ENCODE measurements around the gene PLCG2.
"Not testable (repeated sequence)": the region's sequence is repeated elsewhere in the genome, so short reads cannot be mapped to it uniquely, and the experiment has no call there.

PLCG2 gene

DNA sequence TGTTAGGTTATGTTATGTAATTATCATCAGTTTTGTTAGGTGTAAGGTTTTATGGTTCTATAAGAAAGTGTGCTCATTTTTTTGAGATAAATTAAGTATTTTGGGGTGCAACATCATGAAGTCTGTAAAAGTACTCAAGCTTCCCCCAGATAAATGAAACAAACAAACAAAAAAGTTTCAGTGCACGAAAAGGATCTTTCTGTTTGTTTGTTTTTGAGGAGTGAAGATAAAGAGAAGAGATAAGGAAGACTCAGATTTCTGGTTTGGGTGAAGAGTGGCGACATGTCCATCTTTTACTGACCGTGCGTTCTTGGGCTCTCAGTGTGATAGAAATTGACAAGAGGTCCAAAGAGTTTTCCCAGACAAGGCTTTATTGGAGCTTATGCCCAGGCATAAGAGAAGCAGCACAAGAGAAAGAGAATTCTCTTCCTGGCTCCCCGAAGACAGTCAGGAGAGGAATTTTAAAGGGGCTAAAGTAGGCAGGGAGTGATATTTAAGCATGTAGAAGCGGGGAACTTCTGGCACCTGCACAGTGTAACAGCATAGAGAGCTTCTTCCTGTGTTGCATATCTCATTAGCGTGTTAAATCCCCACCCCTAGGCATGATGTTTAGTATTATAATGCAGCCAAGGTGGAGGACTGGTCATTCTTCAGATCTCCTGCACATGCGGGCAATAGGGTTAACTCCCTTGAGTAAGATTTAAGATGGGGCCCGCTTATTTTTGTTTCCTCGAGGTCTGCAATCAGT lies 71.3 kb downstream of the PLCG2 start:
- no peak for DNase-seq

GRCh38 chr16:81852347-81852746 lies 73.3 kb downstream of the PLCG2 start:
- no peak for DNase-seq

DNA sequence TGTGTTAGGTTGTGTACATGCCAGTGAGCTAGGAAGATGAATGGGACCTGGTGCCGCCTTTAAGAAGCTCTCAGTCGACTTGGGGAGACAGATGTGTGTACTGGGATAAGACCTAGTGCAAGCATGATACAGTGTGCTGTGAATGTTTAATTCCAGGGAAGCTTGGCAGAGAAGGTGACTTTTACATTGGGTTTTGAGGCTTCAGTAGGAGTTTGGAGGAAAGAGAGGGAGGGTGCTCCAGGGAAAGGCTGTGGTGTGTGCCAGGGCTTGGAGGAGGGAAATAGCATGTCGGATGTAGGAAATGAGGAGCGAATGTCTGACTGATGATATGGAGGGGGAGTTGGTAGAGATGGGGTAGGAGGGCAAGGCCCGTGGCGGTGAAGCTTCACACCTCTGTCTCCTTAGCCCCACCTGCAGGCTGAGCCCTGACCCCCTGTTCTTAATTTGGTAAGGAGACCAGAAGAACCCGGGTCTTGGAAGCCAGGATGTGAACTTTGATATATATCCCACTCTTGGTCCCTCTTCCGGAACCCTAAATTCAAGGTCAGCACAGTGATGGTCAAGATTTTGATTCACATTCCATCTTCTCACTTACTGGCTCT lies 76.6 kb downstream of the PLCG2 start:
- DNase-seq: no peak

GRCh38 chr16:81860287-81861266 lies 81.5 kb downstream of the PLCG2 start:
- no peak for DNase-seq

GRCh38 chr16:81861503-81861902 lies 82.4 kb downstream of the PLCG2 start:
- DNase-seq: no peak

DNA sequence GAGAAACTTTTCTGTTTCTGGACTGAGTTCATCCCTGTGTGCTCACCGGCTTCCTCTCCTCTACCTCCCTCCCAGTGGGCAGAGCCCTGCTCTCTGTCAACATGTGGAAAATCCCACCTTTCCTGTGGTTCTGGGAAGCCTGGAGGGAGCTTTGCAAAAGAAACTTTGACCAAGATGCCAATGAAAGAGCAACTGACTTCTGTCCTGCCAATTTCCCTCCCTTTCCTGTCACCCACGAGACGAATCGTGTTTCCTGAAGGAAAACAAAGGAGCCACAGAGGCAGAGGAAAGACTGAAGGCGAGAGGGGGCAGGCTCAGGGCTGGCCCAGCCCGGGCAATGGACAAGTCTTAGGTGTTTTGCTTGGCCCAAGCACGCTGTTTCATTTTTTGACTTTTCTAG lies 82.8 kb downstream of the PLCG2 start:
- no peak for DNase-seq

DNA sequence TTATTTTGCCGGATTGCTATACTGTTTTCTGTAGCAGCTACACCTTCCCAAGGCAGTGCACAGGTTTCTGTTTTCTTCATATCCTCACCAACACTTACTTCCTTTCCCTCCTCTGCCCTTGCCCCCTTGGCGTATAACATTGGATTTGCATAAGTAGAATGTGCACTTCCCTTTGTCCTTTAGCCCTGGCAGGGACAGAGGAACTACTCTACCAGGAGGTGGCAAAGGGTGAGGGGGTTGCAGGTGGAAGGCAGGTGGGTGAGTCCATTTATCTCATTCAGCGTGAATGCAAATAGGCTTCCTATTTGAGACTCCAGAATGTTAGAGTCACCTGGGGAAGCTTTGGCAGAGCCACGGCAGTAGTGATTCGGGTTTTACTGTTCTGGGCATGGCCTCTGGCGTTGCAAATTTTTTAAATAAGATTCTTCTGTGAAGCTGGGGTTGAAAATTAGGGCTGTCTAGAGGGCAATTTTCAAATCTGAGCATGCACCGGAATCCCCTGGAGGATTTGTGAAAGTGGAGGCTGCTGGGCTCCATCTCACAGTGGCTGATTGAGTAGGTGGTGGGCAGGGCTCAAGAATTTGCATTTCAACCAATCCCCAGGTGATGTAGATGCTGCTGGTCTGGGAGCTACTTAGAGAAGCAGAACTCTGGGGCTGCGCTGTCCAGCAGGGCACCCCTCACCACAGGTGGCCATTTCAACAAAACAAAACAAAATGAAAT lies 84.7 kb downstream of the PLCG2 start:
- no peak for DNase-seq

DNA sequence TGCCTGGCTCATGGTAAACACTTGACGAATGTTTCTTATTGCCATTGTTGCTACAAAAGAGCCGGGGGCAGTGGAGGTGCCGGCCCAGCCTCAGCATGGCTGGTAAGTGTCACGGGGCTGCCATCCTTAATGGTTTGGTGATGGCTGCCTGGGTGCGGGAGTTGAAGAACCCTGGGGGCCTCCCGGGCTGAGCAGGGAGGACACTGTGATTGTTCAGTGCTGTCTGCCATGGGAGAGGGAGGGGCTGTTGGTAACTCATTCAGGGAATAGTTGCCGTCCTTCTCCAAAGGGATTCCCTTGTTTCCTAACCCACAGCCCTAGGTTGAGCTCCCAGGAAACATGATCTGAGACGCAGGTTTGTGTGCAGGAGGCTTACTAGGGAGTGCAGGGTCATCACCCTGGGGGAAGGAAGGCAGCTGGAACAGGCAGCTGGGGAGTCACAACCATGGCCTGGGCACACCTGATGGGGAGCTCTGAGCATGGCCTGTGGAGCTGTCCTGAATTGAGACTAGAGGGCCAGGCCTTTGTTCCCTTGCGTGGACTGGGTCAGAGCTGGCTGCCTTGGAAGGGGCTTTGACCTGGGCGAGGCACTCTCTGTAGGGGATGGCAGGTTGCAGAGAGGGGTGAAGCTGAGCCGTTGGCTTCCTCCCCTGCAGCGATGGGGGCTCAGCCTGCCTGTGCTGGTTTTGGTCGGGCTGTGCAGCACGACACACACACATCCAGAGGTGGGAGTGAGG lies 85.7 kb downstream of the PLCG2 start:
- no peak for DNase-seq

- DNase-seq: no peak
Measured at GRCh38 chr16:81866820-81867440, 87.8 kb downstream of the PLCG2 start.

GRCh38 chr16:81868057-81868748 lies 89.1 kb downstream of the PLCG2 start:
- DNase-seq: no peak

DNA sequence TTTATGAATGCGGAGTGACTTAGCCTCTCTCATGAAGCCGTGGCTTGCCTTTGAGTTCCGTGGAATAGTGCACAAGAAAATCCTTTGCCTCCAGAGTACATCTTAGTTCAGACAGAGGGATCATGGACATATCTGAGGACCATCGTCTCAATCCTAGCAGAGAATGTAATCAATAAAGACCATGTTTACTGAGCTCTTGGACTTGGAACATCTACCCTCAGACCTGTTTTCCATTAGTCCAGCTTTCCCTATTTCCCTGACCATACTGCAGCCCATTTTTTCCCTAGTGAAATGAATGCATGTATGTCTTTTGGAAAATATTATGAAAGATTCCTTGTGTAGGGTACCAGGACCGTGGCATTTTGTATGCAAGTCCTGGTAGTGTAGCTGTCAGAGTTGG lies 90.2 kb downstream of the PLCG2 start:
- DNase-seq: no peak

GRCh38 chr16:81873206-81873605 lies 94.1 kb downstream of the PLCG2 start:
- no peak for DNase-seq

DNA sequence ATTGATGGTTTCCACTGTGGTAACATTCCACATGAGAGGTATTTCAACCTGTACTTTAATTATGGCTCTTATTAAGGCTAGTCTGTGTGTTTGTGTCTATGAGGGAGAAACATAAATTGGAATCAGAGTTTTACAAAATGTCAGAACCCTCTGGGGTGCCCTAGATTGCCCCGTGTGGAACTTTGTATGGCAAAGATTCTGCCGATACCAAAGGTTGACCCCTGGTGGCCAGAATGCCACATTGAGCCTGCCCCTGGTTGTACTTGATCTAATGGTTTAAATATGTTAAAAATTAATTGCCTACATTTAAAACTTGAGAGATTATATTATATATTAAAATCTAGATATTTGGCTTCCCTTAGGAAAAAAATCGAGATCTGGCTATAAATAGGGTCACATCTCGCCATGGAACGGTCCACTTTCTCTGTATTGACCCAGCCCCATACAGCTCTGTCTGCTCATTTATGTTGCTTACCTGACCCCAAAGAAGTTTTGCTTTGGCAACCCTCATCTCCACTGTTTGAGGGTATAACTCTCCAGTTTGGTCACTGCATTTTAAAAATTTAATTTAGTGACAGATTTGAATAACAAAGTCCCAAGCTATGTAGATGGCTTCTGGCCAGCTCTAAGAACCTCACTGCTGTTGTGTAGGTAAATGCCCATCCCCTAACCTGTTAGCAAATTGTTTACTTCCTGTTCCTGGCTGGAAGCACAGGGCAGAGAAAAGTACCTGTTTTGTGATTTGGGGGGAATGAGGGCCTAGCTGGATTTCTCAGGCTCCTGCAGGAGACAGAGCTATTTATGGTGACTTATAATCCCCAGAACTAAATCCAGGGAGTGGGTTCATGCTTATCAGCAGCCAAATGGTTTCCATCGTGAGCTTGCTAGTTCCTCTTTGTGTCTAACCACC lies 95.0 kb downstream of the PLCG2 start:
- DNase-seq: no peak

GRCh38 chr16:81875461-81875860 lies 96.4 kb downstream of the PLCG2 start:
- no peak for DNase-seq

DNA sequence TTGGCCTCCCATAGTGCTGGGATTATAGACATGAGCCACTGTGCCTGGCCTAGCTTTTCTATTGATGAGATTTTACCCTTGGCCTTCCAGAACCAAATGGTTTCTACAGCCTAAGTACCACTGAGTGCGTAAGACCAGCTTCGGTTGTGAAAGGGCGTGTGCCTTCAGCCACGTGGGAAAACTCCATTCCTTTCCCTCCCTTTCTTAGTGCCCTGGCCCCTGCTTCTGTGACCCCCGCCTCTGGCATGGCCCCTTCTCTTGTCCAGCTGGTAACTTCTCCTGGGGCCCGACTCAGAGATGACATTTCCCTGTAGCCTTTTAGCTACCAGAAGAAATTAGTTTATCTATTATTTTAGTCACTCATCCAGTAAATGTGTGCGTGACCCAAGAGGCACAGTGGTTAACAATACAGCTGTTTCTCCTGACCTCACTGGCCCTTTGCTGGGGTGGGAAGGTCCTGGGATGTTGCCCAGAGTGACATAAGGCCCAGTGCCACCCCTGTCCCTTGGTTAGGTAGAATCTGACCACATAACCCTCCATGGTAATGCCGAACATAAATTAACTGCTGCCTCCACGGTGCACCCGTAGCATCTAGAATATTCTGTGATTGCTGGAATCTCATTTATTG lies 97.3 kb downstream of the PLCG2 start:
- DNase-seq: no peak

DNA sequence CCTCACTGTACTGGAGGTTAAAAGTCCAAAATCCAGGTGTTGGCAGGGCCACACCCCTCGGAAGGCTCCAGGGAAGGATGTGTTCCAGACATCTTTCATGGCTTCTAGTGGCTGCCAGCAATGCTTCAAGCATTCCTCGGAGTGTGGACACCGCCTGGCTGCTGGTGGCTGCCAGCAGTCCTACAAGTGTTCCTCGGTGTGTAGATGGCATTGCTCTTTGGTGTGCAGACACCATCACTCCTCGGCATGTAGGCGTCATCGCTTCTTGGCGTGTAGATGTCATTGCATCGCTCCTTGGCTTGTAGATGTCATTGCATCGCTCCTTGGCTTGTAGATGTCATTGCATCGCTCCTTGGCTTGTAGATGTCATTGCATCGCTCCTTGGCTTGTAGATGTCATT lies 98.4 kb downstream of the PLCG2 start:
- not testable (repeated sequence) for DNase-seq

- no peak for DNase-seq
Measured at GRCh38 chr16:81878529-81878928, 99.4 kb downstream of the PLCG2 start.

DNA sequence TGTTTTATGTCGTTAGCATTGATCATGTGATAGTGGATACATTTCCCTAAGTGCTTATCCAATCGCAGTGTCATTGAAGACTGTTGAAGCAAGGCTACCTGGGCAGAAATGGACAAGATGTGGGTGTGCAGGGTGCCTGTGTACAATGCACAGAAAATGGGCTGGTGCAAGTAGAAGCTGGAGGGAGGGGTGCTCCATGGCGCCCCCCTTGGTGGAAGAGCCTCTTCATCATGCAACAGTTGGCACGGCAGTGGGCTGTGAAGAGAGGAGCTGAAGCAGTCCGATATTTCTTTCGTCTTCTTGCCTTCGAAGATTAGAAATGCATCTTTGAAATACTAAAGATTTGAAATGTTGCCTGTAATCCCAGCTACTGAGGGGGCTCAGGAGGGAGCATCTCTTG lies 100.5 kb downstream of the PLCG2 start:
- DNase-seq: no peak

GRCh38 chr16:81880816-81881215 lies 101.7 kb downstream of the PLCG2 start:
- DNase-seq: no peak

DNA sequence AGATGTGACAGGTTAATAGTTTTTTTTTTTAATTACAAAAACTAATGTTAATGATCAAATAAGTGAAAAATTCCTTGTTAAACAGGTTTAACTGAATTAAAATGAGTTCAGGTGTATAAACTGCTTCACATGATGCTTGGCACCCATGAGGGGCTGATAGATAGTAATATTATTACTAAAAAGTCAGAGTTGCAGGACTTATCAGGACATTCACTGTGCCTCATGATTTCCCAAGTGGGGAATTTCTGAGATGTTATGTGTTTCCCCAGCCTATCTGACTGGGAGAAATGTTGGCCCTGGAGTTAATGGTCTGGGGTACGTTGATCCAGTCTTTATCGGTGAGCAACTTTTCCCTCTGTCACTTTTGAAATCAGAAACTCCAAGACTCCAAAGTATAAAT lies 102.1 kb downstream of the PLCG2 start:
- DNase-seq: no peak

Measured in NCI-H2171 (cell line).